Heart left ventricle (tissue), 13 donors: ENCODE data around the gene VPS37B.
"Not testable (repeated sequence)": the region's sequence is repeated elsewhere in the genome, so short reads cannot be mapped to it uniquely, and the experiment has no call there.

Experiments used
- CTCF ChIP-seq, 12 donors: fragments of 200-600 bp; sonication (generic) in 4 of 12; IDR thresholded peaks; one replicate each; pipeline versions ENCODE4 v1.5.0 to v1.8.0; 2018 to 2022; ENCODE audit warnings: antibody characterized with exemption in 12 of 12, mild to moderate bottlenecking in 5 of 12
- POLR2A ChIP-seq, 2 donors: fragments of 450-650 bp; IDR thresholded peaks; one replicate each; pipeline ENCODE4 v1.6.1; 2017; ENCODE audit warnings: antibody characterized with exemption in 2 of 2, mild to moderate bottlenecking in 2 of 2, moderate library complexity in 2 of 2
- donor health status: ischemic (EF 13 %, LVEDD 7.1; RV severe dilation, severe dysfunction).
- donor health status: DM: no; HTN: yes; CAD: no.
- donor health status: DM: no; HTN: no; CAD: no.
- donor health status: ischemic (EF 25% LVEDD 6.9; RV normal size, moderate dysfunction).
- donor health status: ischemic (EF 25% LVEDD 5.7; RV mildly dilated, moderate dysfunction).
- donor health status: ischemic (EF 35%, LVEDD 5.7; RV mildly dilated, moderate dysfunction).
- donor health status: nonischemic (EF 11% LVEDD 7.7; RV severe dilation, severe dysfunction).
- donor health status: DM: yes; HTN: yes; CAD: no.
- donor health status: PGD.
- donor health status: ischemic (EF 29% LVEDD 5.4; RV normal size, mild dysfunction).
- donor health status: nonischemic (EF 23%, LVEDD 6.1; RV moderate dilation, normal function).

GRCh38 chr12:122876281-122876680, 19.6 kb downstream of the VPS37B start:
- TF ChIP-seq CTCF, POLR2A (IDR thresholded peaks at IDR 0.05): not testable (repeated sequence)
